Eye (tissue), 1 donor: ENCODE measurements around the gene ZNF836.

Experiments
- DNase-seq: peaks from one replicate; pipeline ENCODE4 v3.0.0-alpha.2; 2015

Gene ZNF836

GRCh38 chr19:52187407-52187806 is 16.0 kb upstream of the ZNF836 start:
- no peak for DNase-seq

- DNase-seq: no peak
These were observed 5.2 kb upstream of the ZNF836 start for GRCh38 chr19:52176574-52176973.

GRCh38 chr19:52172347-52172746 is 926 bp upstream of the ZNF836 start:
- no peak for DNase-seq

GRCh38 chr19:52170863-52171320 is 529 bp downstream of the ZNF836 start:
- DNase-seq: no peak

GRCh38 chr19:52170304-52170703 is 1.1 kb downstream of the ZNF836 start:
- DNase-seq: no peak

- DNase-seq: no peak
These were observed 15.6 kb downstream of the ZNF836 start for GRCh38 chr19:52155596-52156359.

- DNase-seq: no peak
These were observed 23.2 kb downstream of the ZNF836 start for GRCh38 chr19:52148256-52148655.

- DNase-seq: no peak
These were observed 29.3 kb downstream of the ZNF836 start for GRCh38 chr19:52142001-52142595.

- DNase-seq: no peak
These were observed 30.2 kb downstream of the ZNF836 start for GRCh38 chr19:52141203-52141602.

GRCh38 chr19:52140032-52140710 is 31.2 kb downstream of the ZNF836 start:
- DNase-seq: no peak

- DNase-seq: peak; percentile 98
These were observed 32.0 kb downstream of the ZNF836 start, which contains the start of gene ZNF616 for GRCh38 chr19:52139252-52140031. ZNF616 (minus strand) TSS chr19:52139938; CDS start chr19:52130512, 9,426 bp downstream.

- no peak for DNase-seq
These were observed 32.5 kb downstream of the ZNF836 start for GRCh38 chr19:52138983-52139251.

GRCh38 chr19:52138278-52138982 is 33.0 kb downstream of the ZNF836 start:
- DNase-seq: peak; percentile 90

- no peak for DNase-seq
These were observed 51.1 kb downstream of the ZNF836 start for GRCh38 chr19:52120286-52120685.

- no peak for DNase-seq
These were observed 55.8 kb downstream of the ZNF836 start for GRCh38 chr19:52115526-52116053.

GRCh38 chr19:52114691-52115090 is 56.7 kb downstream of the ZNF836 start:
- no peak for DNase-seq

GRCh38 chr19:52112624-52113023 is 58.8 kb downstream of the ZNF836 start:
- DNase-seq: no peak

GRCh38 chr19:52110780-52111179 is 60.6 kb downstream of the ZNF836 start:
- DNase-seq: no peak
